COLO668 (cell line): ENCODE measurements around the gene SENP5.

Experiments
- DNase-seq: peaks from one replicate; lab custom pipeline; 2025; ENCODE audit not compliant: unreplicated experiment; lab: John Stamatoyannopoulos, UW

SENP5 gene

GRCh38 chr3:196886144-196886543 is 18.4 kb downstream of the SENP5 start:
- DNase-seq, result no peak

GRCh38 chr3:196889844-196890708 is 22.4 kb downstream of the SENP5 start:
- no peak for DNase-seq

GRCh38 chr3:196894557-196895295 is 27.0 kb downstream of the SENP5 start:
- no peak for DNase-seq

- DNase-seq, result no peak
These were observed 28.5 kb downstream of the SENP5 start for GRCh38 chr3:196896229-196896628.

- no peak for DNase-seq
These were observed 34.0 kb downstream of the SENP5 start for GRCh38 chr3:196901768-196902167.

GRCh38 chr3:196902296-196902695 is 34.6 kb downstream of the SENP5 start:
- no peak for DNase-seq

- no peak for DNase-seq
These were observed 36.0 kb downstream of the SENP5 start for GRCh38 chr3:196903740-196904139.

- DNase-seq, result no peak
These were observed 47.1 kb downstream of the SENP5 start for GRCh38 chr3:196914866-196915265.

- no peak for DNase-seq
These were observed 47.7 kb downstream of the SENP5 start for GRCh38 chr3:196915375-196915774.

- DNase-seq, result no peak
These were observed 48.5 kb downstream of the SENP5 start for GRCh38 chr3:196916221-196916620.

- no peak for DNase-seq
These were observed 49.3 kb downstream of the SENP5 start for GRCh38 chr3:196916995-196917394.

- peak; percentile 1 for DNase-seq
These were observed 51.2 kb downstream of the SENP5 start for GRCh38 chr3:196918968-196919367.

GRCh38 chr3:196920733-196921132 is 53.0 kb downstream of the SENP5 start:
- no peak for DNase-seq

GRCh38 chr3:196927571-196928453 is 60.1 kb downstream of the SENP5 start:
- no peak for DNase-seq

GRCh38 chr3:196931157-196931556 is 63.4 kb downstream of the SENP5 start:
- DNase-seq, result no peak

GRCh38 chr3:196931828-196932587 is 64.3 kb downstream of the SENP5 start:
- no peak for DNase-seq

- DNase-seq, result no peak
These were observed 64.9 kb downstream of the SENP5 start for GRCh38 chr3:196932600-196932999.

GRCh38 chr3:196936288-196936687 is 68.6 kb downstream of the SENP5 start:
- no peak for DNase-seq

GRCh38 chr3:196938124-196938523 is 70.4 kb downstream of the SENP5 start:
- DNase-seq, result no peak

- DNase-seq, result no peak
These were observed 70.9 kb downstream of the SENP5 start for GRCh38 chr3:196938576-196938975.
